Stimulated activated CD4-positive, alpha-beta T cell treated with anti-CD3 and anti-CD28 coated beads, Interleukin-2, amount 100 ng/mL, for 4 hours (primary cell): Measurements from ENCODE around the gene SYT15.

Experiments used
- DNase-seq: peaks from one replicate; pipeline ENCODE4 v3.0.0-alpha.2; 2020; ENCODE audit warnings: low read depth

The SYT15 gene

GRCh38 chr10:46544989-46545791 lies 33.7 kb upstream of the SYT15 start:
- DNase-seq, result no peak

GRCh38 chr10:46545861-46546590 lies 32.9 kb upstream of the SYT15 start:
- no peak for DNase-seq

GRCh38 chr10:46546591-46547540 lies 32.1 kb upstream of the SYT15 start:
- no peak for DNase-seq

GRCh38 chr10:46547541-46548497 lies 31.1 kb upstream of the SYT15 start:
- DNase-seq, result no peak

GRCh38 chr10:46548498-46549090 lies 30.3 kb upstream of the SYT15 start:
- DNase-seq, result no peak

GRCh38 chr10:46549171-46550075 lies 29.5 kb upstream of the SYT15 start:
- DNase-seq, result no peak

- DNase-seq, result no peak
These were observed 28.7 kb upstream of the SYT15 start for GRCh38 chr10:46550076-46550790.

GRCh38 chr10:46550795-46551700 lies 27.9 kb upstream of the SYT15 start:
- DNase-seq, result no peak

GRCh38 chr10:46551701-46552525 lies 27.0 kb upstream of the SYT15 start:
- DNase-seq, result no peak

GRCh38 chr10:46552526-46553237 lies 26.2 kb upstream of the SYT15 start:
- no peak for DNase-seq

- no peak for DNase-seq
These were observed 25.5 kb upstream of the SYT15 start for GRCh38 chr10:46553238-46554049.

GRCh38 chr10:46554166-46554781 lies 24.7 kb upstream of the SYT15 start:
- no peak for DNase-seq

GRCh38 chr10:46555366-46555712 lies 23.6 kb upstream of the SYT15 start:
- DNase-seq, result no peak

- DNase-seq, result no peak
These were observed 23.0 kb upstream of the SYT15 start for GRCh38 chr10:46555713-46556514.
